GM19328 (cell line): ENCODE data around the gene ATG10.
"Not testable (repeated sequence)": the region's sequence is repeated elsewhere in the genome, so short reads cannot be mapped to it uniquely, and the experiment has no call there.

Experiments
- ATAC-seq: cut with Tn5 transposase; IDR thresholded peaks from one replicate; pipeline ENCODE4 v1.9.1; 2021; ENCODE audit warnings: mild to moderate bottlenecking, moderate library complexity; ENCODE audit not compliant: unreplicated experiment

The ATG10 gene

DNA sequence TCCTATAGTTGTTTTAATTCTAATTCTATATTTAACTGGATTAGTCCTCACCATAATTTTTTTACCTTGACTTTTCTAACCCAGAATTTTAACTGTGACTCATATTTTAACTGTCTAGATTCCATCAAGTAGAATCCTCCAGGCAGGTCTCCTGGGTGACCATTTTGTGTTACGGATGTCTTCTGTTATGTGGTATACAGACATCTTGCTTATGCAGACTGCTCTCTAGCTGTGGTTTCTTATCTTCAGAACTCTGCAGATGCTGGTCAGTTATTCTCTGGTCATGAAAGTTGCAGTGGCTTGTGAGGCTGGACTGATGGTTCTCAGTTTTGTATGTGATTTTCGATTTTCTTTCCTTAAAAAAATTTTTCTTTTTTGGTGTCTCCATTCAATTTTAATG is 139.4 kb downstream of the ATG10 start:
- ATAC-seq, result no peak

- no peak for ATAC-seq
Observed at GRCh38 chr5:82115858-82116257, 144.0 kb downstream of the ATG10 start.

GRCh38 chr5:82119889-82120288 is 148.1 kb downstream of the ATG10 start:
- ATAC-seq, result no peak

- no peak for ATAC-seq
Observed at GRCh38 chr5:82129723-82130285, 158.0 kb downstream of the ATG10 start.

GRCh38 chr5:82130602-82131001 is 158.8 kb downstream of the ATG10 start:
- ATAC-seq, result no peak

- no peak for ATAC-seq
Observed at GRCh38 chr5:82137205-82137604, 165.4 kb downstream of the ATG10 start.

DNA sequence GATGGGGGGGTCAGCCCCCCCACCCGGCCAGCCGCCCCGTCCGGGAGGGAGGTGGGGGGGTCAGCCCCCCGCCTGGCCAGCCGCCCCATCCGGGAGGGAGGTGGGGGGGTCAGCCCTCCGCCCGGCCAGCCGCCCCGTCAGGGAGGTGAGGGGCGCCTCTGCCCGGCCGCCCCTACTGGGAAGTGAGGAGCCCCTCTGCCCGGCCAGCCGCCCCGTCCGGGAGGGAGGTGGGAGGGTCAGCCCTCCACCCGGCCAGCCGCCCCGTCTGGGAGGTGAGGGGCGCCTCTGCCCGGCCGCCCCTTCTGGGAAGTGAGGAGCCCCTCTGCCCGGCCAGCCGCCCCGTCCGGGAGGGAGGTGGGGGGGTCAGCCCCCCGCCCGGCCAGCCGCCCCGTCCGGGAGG is 168.0 kb downstream of the ATG10 start:
- not testable (repeated sequence) for ATAC-seq

DNA sequence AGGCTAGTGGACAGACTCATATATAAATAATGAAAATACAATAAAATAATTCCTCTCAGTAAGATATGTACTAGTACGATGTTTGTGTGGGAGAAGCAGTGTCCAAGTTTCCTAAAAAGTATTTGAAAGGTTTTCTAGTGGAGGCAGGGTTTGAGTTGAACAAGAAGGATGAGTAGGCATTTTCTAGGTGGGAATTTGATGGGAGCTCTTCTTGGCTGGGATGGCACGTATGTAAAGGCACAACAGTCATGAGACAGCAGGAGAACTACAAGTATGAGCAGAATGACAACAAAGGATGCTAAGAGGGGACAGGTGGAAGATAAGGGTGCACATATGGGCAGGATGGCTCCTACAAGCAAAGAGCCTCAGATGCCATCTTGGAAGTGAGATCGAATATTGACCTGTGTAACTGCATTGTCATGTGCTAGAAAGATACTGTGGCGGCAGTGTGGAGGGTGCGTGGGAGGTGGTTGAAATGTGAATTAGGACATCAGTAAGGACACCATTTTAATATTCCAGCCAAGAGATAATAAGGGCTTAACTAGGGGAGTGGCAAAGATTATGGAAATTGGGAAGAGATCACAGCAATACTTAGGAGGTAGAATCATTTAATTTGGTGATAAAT is 170.5 kb downstream of the ATG10 start:
- ATAC-seq, result no peak

DNA sequence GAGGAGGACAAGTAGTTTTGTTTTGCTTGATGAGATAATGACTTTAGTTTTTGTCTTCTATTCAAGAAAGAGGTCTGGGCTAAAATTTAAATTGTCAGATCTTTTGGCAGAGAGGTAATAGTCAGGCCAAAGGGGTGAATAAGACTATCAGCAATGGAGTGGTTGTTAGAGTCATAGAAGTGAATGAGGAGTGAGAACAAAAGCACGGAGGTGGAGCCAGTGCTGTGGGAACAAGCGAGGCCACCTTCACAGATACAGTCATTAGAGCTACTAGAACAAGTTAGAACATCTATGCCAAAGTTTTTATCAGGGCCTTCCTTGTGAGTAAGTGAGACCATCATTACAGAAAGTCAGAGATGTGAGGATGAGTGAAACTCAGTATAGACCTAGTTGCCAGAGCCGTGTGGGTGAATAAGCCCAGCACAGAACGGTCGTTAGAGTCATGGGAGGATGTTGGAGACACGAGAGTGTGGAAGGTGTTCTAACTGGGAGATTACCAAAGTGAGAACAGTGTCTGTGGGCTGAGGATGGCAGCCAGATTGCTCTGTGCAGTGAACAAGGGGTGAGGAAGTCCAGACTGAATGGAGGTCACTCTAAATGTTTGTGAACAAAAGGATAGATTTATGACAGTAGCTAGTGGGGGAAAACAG is 171.2 kb downstream of the ATG10 start:
- no peak for ATAC-seq

GRCh38 chr5:82147860-82148573 is 176.2 kb downstream of the ATG10 start:
- ATAC-seq, result no peak

- no peak for ATAC-seq
Observed at GRCh38 chr5:82149434-82149833, 177.6 kb downstream of the ATG10 start.

GRCh38 chr5:82150559-82150958 is 178.7 kb downstream of the ATG10 start:
- no peak for ATAC-seq

DNA sequence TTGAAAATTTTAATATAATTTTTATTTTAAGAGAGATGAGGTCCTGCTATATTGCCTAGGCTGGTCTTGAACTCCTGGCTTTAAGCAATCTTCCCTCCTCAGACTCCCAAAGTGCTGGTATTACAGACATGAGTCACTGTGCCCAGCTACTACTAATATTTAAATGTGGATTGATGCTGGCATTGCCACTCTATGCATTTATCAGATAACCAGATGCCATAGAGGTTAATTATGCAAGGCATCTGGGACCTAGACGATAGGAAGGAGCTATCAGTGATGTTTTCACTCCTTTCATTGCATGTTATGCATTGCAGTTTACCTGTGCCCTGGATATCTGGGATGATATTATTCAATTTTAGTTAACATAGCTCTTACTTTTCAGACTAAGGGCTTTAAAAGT is 179.4 kb downstream of the ATG10 start:
- no peak for ATAC-seq

GRCh38 chr5:82151662-82152061 is 179.8 kb downstream of the ATG10 start:
- ATAC-seq, result no peak

GRCh38 chr5:82152978-82153481 is 181.2 kb downstream of the ATG10 start:
- ATAC-seq, result no peak

- no peak for ATAC-seq
Observed at GRCh38 chr5:82154776-82155175, 183.0 kb downstream of the ATG10 start.

GRCh38 chr5:82155305-82155704 is 183.5 kb downstream of the ATG10 start:
- ATAC-seq, result no peak

DNA sequence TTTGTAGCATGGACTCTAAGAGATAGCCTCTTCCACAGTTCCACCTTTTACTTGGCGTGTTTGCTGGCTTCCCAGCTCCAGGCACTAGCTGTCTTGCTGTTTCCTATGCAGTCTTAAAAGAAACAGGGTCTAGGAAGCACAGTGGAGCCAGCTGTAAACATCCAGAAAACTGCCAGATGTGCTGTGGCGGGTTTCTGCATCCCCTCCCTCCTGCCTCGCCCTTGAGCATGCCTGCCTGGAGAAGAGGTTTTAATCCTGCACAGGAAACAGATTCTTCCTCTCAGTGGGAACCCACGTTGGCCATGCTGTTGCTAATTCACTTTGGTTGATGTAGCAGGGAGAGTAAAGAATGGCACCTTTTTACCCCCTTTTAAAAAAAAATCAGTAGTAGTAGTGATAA is 185.1 kb downstream of the ATG10 start:
- ATAC-seq, result no peak

GRCh38 chr5:82158755-82159413 is 187.1 kb downstream of the ATG10 start:
- no peak for ATAC-seq

- no peak for ATAC-seq
Observed at GRCh38 chr5:82160948-82161347, 189.1 kb downstream of the ATG10 start.

GRCh38 chr5:82162573-82162972 is 190.8 kb downstream of the ATG10 start:
- ATAC-seq, result no peak
